Choroid plexus epithelial cell (primary cell): ENCODE results near the gene DUSP12.

Experiments
- DNase-seq: peaks from one replicate; pipeline ENCODE4 v3.0.0-alpha.2; 2010; ENCODE audit warnings: low read depth
- H3K4me3 ChIP-seq: 2 replicates; pipeline ENCODE4 v1.5.1; 2011; ENCODE audit warnings: low read depth, mild to moderate bottlenecking, control low read depth, low read length, moderate library complexity
- TF ChIP-seq, protein P1 (sequence below): conservative IDR thresholded peaks from 2 replicates; pipeline ENCODE4 v1.5.1; 2011; ENCODE audit warnings: low read depth, mild to moderate bottlenecking, control low read depth, inconsistent platforms, low read length, moderate library complexity

Gene DUSP12

DNA sequence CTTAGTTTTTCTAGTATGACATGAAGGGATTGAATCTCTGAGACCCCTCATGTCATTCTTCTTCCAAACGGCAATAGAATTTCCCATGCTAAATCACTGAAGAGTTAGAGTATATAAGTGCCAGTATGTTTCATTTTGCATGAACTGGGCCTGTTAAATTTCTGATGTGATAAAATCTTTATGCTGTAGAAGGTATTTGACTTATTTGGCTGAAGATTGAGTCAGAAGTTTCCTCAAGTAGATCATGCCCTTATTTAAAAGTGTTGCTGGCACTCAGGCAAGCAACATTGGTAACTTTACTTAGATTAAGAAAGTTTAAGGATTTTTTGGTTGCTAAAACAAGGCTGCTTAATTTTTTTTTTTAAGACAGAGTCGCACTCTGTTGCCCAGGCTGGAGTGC is 29.8 kb downstream of the DUSP12 start:
- DNase-seq = no peak
- TF ChIP-seq, protein P1, sequence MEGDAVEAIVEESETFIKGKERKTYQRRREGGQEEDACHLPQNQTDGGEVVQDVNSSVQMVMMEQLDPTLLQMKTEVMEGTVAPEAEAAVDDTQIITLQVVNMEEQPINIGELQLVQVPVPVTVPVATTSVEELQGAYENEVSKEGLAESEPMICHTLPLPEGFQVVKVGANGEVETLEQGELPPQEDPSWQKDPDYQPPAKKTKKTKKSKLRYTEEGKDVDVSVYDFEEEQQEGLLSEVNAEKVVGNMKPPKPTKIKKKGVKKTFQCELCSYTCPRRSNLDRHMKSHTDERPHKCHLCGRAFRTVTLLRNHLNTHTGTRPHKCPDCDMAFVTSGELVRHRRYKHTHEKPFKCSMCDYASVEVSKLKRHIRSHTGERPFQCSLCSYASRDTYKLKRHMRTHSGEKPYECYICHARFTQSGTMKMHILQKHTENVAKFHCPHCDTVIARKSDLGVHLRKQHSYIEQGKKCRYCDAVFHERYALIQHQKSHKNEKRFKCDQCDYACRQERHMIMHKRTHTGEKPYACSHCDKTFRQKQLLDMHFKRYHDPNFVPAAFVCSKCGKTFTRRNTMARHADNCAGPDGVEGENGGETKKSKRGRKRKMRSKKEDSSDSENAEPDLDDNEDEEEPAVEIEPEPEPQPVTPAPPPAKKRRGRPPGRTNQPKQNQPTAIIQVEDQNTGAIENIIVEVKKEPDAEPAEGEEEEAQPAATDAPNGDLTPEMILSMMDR = no peak
- H3K4me3 ChIP-seq = no peak overlapping the region

DNA sequence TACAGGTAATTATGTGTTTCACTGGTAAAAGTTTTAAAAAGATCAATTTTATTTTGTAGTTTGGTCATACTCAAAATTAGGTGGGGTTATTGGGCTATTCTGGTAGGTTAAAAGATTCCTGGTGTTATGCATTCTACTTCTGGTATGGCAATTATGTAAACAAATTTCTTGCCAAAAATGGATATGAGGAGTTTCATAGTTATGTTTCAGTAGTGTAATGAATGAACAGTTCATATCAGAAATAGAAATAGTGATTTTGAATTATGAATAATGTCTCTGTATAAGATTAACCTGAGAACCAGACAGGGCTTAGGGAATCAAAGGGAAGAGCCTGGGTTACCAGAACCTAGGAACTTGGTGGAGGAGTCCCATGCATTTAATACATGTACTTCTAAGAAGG is 32.4 kb downstream of the DUSP12 start:
- peak; percentile 57 for DNase-seq
- TF ChIP-seq, protein P1 = no peak
- no peak overlapping the region for H3K4me3 ChIP-seq

DNA sequence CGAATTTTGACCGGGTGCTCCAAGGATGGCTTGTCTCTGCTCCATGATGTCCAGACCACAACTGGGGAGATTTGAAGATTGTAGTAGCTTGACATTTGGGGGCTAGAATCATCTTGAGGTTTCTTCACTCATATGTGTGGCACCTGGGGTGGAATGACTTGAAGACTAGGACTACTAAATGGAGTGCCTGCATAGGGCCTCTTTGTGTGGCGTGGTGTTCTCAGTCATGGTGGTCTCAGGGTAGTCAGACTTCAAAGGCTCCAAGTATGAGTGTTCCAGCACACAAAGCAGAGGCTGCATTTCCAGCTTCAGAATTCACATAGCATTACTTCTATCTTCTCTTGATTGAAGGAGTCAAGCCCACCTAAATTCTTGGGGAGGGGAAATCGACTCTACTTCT is 33.3 kb downstream of the DUSP12 start:
- H3K4me3 ChIP-seq = no peak overlapping the region
- TF ChIP-seq, protein P1 = no peak
- DNase-seq = no peak

DNA sequence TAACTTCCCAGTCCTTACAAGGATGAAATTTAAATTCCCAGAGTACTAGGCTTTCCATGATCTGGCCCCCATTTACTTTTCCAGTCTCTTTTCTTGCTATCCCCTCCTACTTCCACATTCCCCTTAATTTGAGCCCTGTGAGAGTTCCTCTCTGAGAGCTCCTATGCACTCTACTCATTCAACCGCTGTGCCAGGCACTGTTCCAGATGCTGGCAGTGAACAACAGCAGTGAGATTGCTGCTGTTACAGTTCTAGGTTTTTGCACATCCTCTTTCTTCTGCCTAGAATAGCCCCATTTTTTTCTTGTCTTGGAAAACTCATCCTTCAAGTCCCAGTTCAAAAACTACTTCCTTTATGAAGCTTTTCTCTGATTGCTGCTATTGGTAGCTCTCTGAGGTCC is 35.4 kb downstream of the DUSP12 start:
- TF ChIP-seq, protein P1 = no peak
- no peak overlapping the region for H3K4me3 ChIP-seq
- DNase-seq = no peak

DNA sequence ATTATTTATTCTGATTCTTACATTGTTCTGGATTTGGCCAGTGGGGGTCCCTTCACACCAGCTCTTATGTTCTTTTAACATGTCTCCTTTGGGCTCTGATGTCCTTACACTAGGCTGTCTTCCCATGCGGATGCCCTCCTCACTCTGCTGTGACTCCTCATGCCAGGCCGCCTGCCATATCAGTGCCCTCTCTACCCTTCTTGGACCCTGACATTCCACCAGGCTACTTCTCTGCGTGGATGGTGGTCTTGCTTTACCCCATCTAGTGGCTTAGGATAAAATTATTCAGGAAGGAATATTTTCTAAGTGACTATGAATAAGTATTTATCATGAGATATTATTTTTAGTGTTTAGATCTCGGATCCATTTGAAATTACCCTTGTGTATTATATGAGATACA is 37.8 kb downstream of the DUSP12 start:
- H3K4me3 ChIP-seq = no peak overlapping the region
- DNase-seq = no peak
- TF ChIP-seq, protein P1 = peak; percentile 36

DNA sequence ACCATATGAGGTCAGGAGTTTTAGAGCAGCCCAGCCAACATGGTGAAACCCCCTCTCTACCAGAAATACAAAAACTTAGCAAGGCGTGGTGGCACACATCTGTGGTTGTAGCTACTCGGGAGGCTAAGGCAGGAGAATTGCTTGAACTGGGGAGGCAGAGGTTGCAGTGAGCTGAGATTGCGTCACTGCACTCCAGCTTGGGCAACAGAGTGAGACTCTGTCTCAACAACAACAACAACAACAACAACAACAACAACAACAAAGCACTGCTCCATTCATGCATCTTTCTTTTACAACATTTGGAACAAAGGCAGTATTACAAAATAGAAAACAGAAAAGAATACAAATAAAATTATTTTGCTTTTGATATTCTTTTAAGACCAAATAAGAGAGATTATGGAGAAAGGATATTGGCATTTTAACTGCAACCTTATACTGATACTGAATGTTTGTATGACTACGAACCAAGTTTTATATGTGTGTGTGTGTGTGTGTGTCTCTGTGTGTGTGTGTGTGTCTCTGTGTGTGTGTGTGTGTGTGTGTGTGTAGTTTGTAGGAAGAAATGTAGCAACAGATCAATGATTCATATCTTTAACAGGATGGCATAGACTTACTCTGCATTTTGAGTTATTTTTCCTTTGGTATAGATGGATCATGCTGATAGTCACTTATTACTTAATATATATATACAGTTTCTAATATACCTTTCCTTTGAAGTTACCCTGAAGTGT is 41.2 kb downstream of the DUSP12 start:
- TF ChIP-seq, protein P1 = no peak
- no peak for DNase-seq
- H3K4me3 ChIP-seq = no peak overlapping the region
